K562 (cell line): ENCODE results near the gene ARMC9. TPM values are rescaled to one million over a fixed set of nuclear protein-coding genes. Genes with fewer than 3 reads are reported as not detected.

Experiments
- ATAC-seq: fragments of 200-7000 bp; cut with Tn5 transposase; 3 replicates; pipeline ENCODE4 v1.9.1; 2020; ENCODE audit warnings: moderate library complexity
- BruUV-seq: library from RNA; stranded (reverse); fragments of 400-500 nt; replicated peaks from 2 replicates; lab custom pipeline; 2021; lab: Mats Ljungman, UMichigan
- CTCF ChIA-PET: fragments of 300-600 bp; formaldehyde crosslinking; extraction: SDS; loops from one replicate; lab custom pipeline; 2021; ENCODE audit warnings: low intra/inter-chr PET ratio; lab: Yijun Ruan, JAX
- POLR2A ChIA-PET: fragments of 300-600, 350-650 bp; sonication (Branson Sonifier 250); formaldehyde crosslinking; extraction: SDS; loops from one replicate; lab custom pipeline; 2021; ENCODE audit warnings: antibody characterized with exemption, inconsistent platforms; lab: Yijun Ruan, JAX
- DNase-seq, 4 experiments: peaks; one replicate each; pipeline versions ENCODE4 v3.0.0 to v3.0.0-alpha.2; 2011 to 2018; ENCODE audit warnings: low spot score in 3 of 4, mixed read lengths in 3 of 4; ENCODE audit errors: extremely low read depth in 1 of 4
- FAIRE-seq: peaks from 2 replicates; lab custom pipeline; 2011; peaks lifted over from hg19 to GRCh38; lab: Jason Lieb, UNC
- H2AFZ ChIP-seq: 2 replicates; pipeline ENCODE4 v1.6.0; 2011; ENCODE audit warnings: low read depth, low read length, control low read depth, inconsistent platforms
- H3K27ac ChIP-seq: fragments of 200-600 bp; 3 replicates; pipeline ENCODE4 v1.8.0; 2011; ENCODE audit warnings: low read depth, mild to moderate bottlenecking, control low read depth, inconsistent platforms, low read length, moderate library complexity, mixed read lengths; ENCODE audit errors: extremely low read depth
- H3K27me3 ChIP-seq, 2 experiments: fragments of 300-600 bp in 1 of 2; 2 replicates in 1 of 2; 3 replicates in 1 of 2; pipeline versions ENCODE4 v1.6.0 to v1.8.0; 2011; ENCODE audit warnings: inconsistent platforms in 2 of 2, low read length in 2 of 2, mild to moderate bottlenecking in 1 of 2, mixed read lengths in 1 of 2, moderate library complexity in 1 of 2; ENCODE audit not compliant: control insufficient read depth in 2 of 2, insufficient read depth in 2 of 2
- H3K36me3 ChIP-seq: fragments of 300-600 bp; 3 replicates; pipeline ENCODE4 v1.8.0; 2011; ENCODE audit warnings: mild to moderate bottlenecking, low read length, inconsistent platforms; ENCODE audit not compliant: control insufficient read depth, insufficient read depth
- H3K4me1 ChIP-seq, 2 experiments: fragments of 200-600 bp in 1 of 2; replicated peaks in 1 of 2; 2 replicates in 1 of 2; 3 replicates in 1 of 2; pipeline versions ENCODE4 v1.5.1 to v1.8.0; 2011; ENCODE audit warnings: inconsistent platforms in 2 of 2, low read length in 2 of 2, mild to moderate bottlenecking in 1 of 2, mixed read lengths in 1 of 2, moderate library complexity in 1 of 2; ENCODE audit not compliant: control insufficient read depth in 2 of 2, insufficient read depth in 2 of 2
- H3K4me2 ChIP-seq: 2 replicates; pipeline ENCODE4 v1.6.1; 2011; ENCODE audit warnings: low read length, control low read depth, inconsistent platforms, mixed read lengths; ENCODE audit not compliant: insufficient read depth
- H3K4me3 ChIP-seq: fragments of 200-600 bp; sonication (generic), shearing (Covaris generic); 2 replicates; pipeline ENCODE4 v1.5.1; 2016; ENCODE audit warnings: control low read depth, inconsistent platforms
- H3K79me2 ChIP-seq: fragments of 200-600 bp; 3 replicates; pipeline ENCODE4 v1.8.0; 2011; ENCODE audit warnings: low read length, inconsistent platforms; ENCODE audit not compliant: control insufficient read depth, insufficient read depth
- H3K9ac ChIP-seq, 2 experiments: 2 replicates each; pipeline versions ENCODE4 v1.6.0 to v1.6.1; 2011; ENCODE audit warnings: low read depth in 2 of 2, low read length in 2 of 2, control low read depth in 1 of 2, inconsistent platforms in 1 of 2, mild to moderate bottlenecking in 1 of 2, mixed read lengths in 1 of 2; ENCODE audit not compliant: insufficient read depth in 1 of 2
- H3K9me1 ChIP-seq: one replicate; pipeline ENCODE4 v1.6.0; 2011; ENCODE audit warnings: inconsistent platforms, mild to moderate bottlenecking, low read length, moderate library complexity; ENCODE audit not compliant: control insufficient read depth, insufficient read depth
- H3K9me3 ChIP-seq: replicated peaks from 2 replicates; pipeline ENCODE4 v1.5.1; 2011; ENCODE audit warnings: low read depth, low read length, inconsistent platforms; ENCODE audit not compliant: control insufficient read depth, insufficient read depth
- H4K20me1 ChIP-seq: replicated peaks from 2 replicates; pipeline ENCODE4 v1.6.1; 2011; ENCODE audit warnings: low read length, inconsistent platforms, mixed read lengths; ENCODE audit not compliant: control insufficient read depth, insufficient read depth
- ARID2 ChIP-seq: fragments of 450-650 bp; IDR thresholded peaks from 2 replicates; pipeline ENCODE4 v1.6.1; 2017; ENCODE audit warnings: antibody characterized with exemption, mild to moderate bottlenecking
- KAT2B ChIP-seq: IDR thresholded peaks from one replicate; pipeline ENCODE4 v1.6.1; 2012; ENCODE audit warnings: low read depth, mild to moderate bottlenecking, control low read depth, inconsistent platforms, low read length, moderate library complexity
- KLF6 ChIP-seq: fragments of 250-450 bp; sonication (Bioruptor Pico); IDR thresholded peaks from 2 replicates; pipeline ENCODE4 v1.4.0; 2020; ENCODE audit warnings: mild to moderate bottlenecking, moderate library complexity, borderline replicate concordance
- RAD21 ChIP-seq, 2 experiments: fragments of 250-450 bp in 1 of 2; fragments of 450-650 bp in 1 of 2; sonication (Bioruptor Pico) in 1 of 2; formaldehyde crosslinking in 1 of 2; IDR thresholded peaks in 1 of 2; conservative IDR thresholded peaks in 1 of 2; 2 replicates each; pipeline versions ENCODE4 v1.4.0 to v1.8.0; 2020 to 2022; ENCODE audit warnings: mild to moderate bottlenecking in 2 of 2, moderate library complexity in 1 of 2
- TAF1 ChIP-seq: IDR thresholded peaks from 2 replicates; pipeline ENCODE4 v1.6.1; 2011; ENCODE audit warnings: mild to moderate bottlenecking, low read length, moderate library complexity; ENCODE audit not compliant: insufficient read depth, control insufficient read depth, severe bottlenecking; ENCODE audit errors: extremely low read depth
- TEAD2 ChIP-seq: fragments of 450-650 bp; IDR thresholded peaks from 2 replicates; pipeline ENCODE4 v1.6.1; 2016; ENCODE audit warnings: missing genetic modification characterization, control low read depth, missing compliant biosample characterization
- TRIM28 ChIP-seq: fragments of 450-650 bp; IDR thresholded peaks from 2 replicates; pipeline ENCODE4 v1.6.1; 2017
- XRCC4 ChIP-seq: IDR thresholded peaks from one replicate; pipeline ENCODE4 v1.6.1; 2011; ENCODE audit not compliant: insufficient read depth, insufficient read length; ENCODE audit errors: extremely low read depth
- ZNF668 ChIP-seq: fragments of 250-450 bp; sonication (Bioruptor Pico); IDR thresholded peaks from 2 replicates; pipeline ENCODE4 v1.8.0; 2022; ENCODE audit warnings: mild to moderate bottlenecking, inconsistent platforms
- ZZZ3 ChIP-seq: fragments of 450-650 bp; IDR thresholded peaks from 2 replicates; pipeline ENCODE4 v1.6.1; 2016; ENCODE audit warnings: antibody characterized with exemption, mild to moderate bottlenecking, moderate library complexity
- WGBS: fragments of 100-300 bp; shearing (Covaris generic); methylation state at CpG from one replicate; pipeline ENCODE4 v1.1.6; 2016; ENCODE audit warnings: low coverage, mixed read lengths; ENCODE audit not compliant: insufficient coverage; ENCODE audit errors: missing lambda C conversion rate; 5-methylcytosine and 5-hydroxymethylcytosine counted together
- in situ Hi-C: fragments of 300-500 bp; cut with MboI; formaldehyde crosslinking; loops from 4 replicates; pipeline ENCODE4 v1.15.0; 2018; ENCODE audit warnings: inconsistent platforms, mixed read lengths
- intact Hi-C: fragments of 100-400 bp; cut with micrococcal nuclease; formaldehyde crosslinking; loops from 2 replicates; pipeline ENCODE4 v1.14.2; 2022
- polyA plus RNA-seq, 8 experiments: library from polyadenylated mRNA; depleted of rRNA in 4 of 8; stranded (reverse) in 5 of 8; unstranded in 3 of 8; fragments of >200 nt; fragmentation: Nextera tagmentation in 2 of 8; fragmentation: Illumina TruSeq in 1 of 8; extraction: Ambion mirVana in 2 of 8; extraction: Trizol in 1 of 8; gene quantifications; 2 replicates each; pipeline versions ENCODE4 v1.2.1 to v1.2.3, GENCODE V29; 2011 to 2014; ENCODE audit warnings: inconsistent platforms in 1 of 8, missing spikeins in 1 of 8
- total RNA-seq, 7 experiments: library from RNA; depleted of rRNA in 6 of 7; stranded (reverse); fragments of >200 nt in 6 of 7; fragmentation: Illumina TruSeq in 2 of 7; extraction: Trizol in 2 of 7; gene quantifications; 2 replicates each; pipeline versions ENCODE4 v1.2.1 to v1.2.3, GENCODE V29; 2011 to 2021; ENCODE audit warnings: low replicate concordance in 1 of 7
- TF ChIP-seq, protein P1 (sequence below): fragments of 450-650 bp; IDR thresholded peaks from 2 replicates; pipeline ENCODE4 v1.6.1; 2014; ENCODE audit warnings: low read depth, mild to moderate bottlenecking, moderate library complexity, borderline replicate concordance
- TF ChIP-seq, protein P2 (sequence below), 2 experiments: fragments of 200-800 bp in 1 of 2; sonication (Bioruptor generic) in 1 of 2; sonication (generic) in 1 of 2; formaldehyde crosslinking in 1 of 2; IDR thresholded peaks in 1 of 2; conservative IDR thresholded peaks in 1 of 2; 2 replicates each; pipeline versions ENCODE4 v1.5.0 to v1.6.1; 2016 to 2020; ENCODE audit warnings: missing compliant biosample characterization in 1 of 2, missing genetic modification characterization in 1 of 2, missing genetic modification reagents in 1 of 2
- TF ChIP-seq, protein P3 (sequence below), 2 experiments: IDR thresholded peaks in 1 of 2; conservative IDR thresholded peaks in 1 of 2; 2 replicates each; pipeline ENCODE4 v1.6.1; 2016; ENCODE audit warnings: low read depth in 2 of 2, mild to moderate bottlenecking in 1 of 2, missing compliant biosample characterization in 1 of 2, missing genetic modification characterization in 1 of 2, moderate library complexity in 1 of 2
- TF ChIP-seq, protein P4 (sequence below), 2 experiments: fragments of 450-650 bp; conservative IDR thresholded peaks; 2 replicates each; pipeline ENCODE4 v1.6.1; 2017; ENCODE audit warnings: mild to moderate bottlenecking in 2 of 2, moderate library complexity in 2 of 2

The ARMC9 gene
- total and polyA plus RNA-seq, 9 of the 15 experiments (the other 6 are each of a cell fraction or from before 2014, with no cell fraction given) = 0.36 to 2.3 (median 1.1) TPM

DNA sequence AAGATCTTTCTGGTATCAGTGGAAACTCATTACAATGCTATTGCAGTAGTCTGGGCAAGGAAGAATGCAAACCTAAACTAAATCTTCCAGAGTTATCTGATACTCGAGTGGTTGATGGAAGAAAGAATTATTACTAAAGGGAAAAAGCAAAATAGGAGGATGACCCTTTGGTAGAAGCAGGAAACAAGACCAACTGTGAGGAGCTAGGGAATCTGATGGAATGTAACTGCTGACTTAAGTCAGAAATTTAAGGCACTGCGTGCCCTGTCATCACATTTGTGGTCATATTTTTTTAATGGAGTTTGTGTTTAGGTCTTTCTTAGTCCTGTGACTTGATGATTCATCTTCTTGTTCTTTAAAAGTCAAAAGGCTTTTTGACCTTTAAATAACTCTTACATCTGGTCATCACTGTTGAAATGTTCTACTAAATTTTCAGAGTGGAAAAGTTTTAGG is 36.5 kb upstream of the ARMC9 start:
- no peaks in the 10 kb centered on the region for H3K4me1 ChIP-seq
- no peak for DNase-seq
- intact Hi-C loops (no loop called here), in situ Hi-C loops (no loop called here)
- FAIRE-seq = no peak
- BruUV-seq = no TSS peak
- no peak overlapping the region for H3K4me3 ChIP-seq
- no peaks in the 10 kb centered on the region for H3K27me3 ChIP-seq
- no peak overlapping the region for H3K9ac ChIP-seq
- no peaks in the 10 kb centered on the region for H4K20me1 ChIP-seq
- no peaks in the 10 kb centered on the region for H3K9me3 ChIP-seq
- ChIA-PET CTCF (no interaction called here), POLR2A (no interaction called here)
- no peak overlapping the region for H3K27ac ChIP-seq
- H3K36me3 ChIP-seq = peaks cover 66% of the 10 kb centered on the region
- no peak for TF ChIP-seq ZNF668 (CRISPR knock-in tag)
- TF ChIP-seq, protein P1, sequence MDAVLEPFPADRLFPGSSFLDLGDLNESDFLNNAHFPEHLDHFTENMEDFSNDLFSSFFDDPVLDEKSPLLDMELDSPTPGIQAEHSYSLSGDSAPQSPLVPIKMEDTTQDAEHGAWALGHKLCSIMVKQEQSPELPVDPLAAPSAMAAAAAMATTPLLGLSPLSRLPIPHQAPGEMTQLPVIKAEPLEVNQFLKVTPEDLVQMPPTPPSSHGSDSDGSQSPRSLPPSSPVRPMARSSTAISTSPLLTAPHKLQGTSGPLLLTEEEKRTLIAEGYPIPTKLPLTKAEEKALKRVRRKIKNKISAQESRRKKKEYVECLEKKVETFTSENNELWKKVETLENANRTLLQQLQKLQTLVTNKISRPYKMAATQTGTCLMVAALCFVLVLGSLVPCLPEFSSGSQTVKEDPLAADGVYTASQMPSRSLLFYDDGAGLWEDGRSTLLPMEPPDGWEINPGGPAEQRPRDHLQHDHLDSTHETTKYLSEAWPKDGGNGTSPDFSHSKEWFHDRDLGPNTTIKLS = no peak
- TF ChIP-seq ARID2 = no peak
- TF ChIP-seq KAT2B = no peak
- no peak for TF ChIP-seq TRIM28
- TF ChIP-seq, protein P2, sequence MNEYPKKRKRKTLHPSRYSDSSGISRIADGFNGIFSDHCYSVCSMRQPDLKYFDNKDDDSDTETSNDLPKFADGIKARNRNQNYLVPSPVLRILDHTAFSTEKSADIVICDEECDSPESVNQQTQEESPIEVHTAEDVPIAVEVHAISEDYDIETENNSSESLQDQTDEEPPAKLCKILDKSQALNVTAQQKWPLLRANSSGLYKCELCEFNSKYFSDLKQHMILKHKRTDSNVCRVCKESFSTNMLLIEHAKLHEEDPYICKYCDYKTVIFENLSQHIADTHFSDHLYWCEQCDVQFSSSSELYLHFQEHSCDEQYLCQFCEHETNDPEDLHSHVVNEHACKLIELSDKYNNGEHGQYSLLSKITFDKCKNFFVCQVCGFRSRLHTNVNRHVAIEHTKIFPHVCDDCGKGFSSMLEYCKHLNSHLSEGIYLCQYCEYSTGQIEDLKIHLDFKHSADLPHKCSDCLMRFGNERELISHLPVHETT (CRISPR knock-in tag; conservative IDR thresholded peaks at IDR 0.05 in 1 of 2, IDR thresholded peaks at IDR 0.05 in 1 of 2) = no peak
- no peak for TF ChIP-seq TAF1
- TF ChIP-seq XRCC4 = no peak
- no peak for TF ChIP-seq KLF6
- TF ChIP-seq RAD21 (CRISPR knock-in tag; conservative IDR thresholded peaks at IDR 0.05 in 1 of 2, IDR thresholded peaks at IDR 0.05 in 1 of 2) = no peak
- TF ChIP-seq, protein P3, sequence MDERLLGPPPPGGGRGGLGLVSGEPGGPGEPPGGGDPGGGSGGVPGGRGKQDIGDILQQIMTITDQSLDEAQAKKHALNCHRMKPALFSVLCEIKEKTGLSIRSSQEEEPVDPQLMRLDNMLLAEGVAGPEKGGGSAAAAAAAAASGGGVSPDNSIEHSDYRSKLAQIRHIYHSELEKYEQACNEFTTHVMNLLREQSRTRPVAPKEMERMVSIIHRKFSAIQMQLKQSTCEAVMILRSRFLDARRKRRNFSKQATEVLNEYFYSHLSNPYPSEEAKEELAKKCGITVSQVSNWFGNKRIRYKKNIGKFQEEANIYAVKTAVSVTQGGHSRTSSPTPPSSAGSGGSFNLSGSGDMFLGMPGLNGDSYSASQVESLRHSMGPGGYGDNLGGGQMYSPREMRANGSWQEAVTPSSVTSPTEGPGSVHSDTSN (CRISPR knock-in tag; IDR thresholded peaks at IDR 0.05; ENCODE audit: low read depth) = no peak
- TF ChIP-seq, protein P3 (tag; conservative IDR thresholded peaks at IDR 0.05; ENCODE audit: low read depth) = no peak
- no peak for TF ChIP-seq TEAD2
- TF ChIP-seq, protein P4, sequence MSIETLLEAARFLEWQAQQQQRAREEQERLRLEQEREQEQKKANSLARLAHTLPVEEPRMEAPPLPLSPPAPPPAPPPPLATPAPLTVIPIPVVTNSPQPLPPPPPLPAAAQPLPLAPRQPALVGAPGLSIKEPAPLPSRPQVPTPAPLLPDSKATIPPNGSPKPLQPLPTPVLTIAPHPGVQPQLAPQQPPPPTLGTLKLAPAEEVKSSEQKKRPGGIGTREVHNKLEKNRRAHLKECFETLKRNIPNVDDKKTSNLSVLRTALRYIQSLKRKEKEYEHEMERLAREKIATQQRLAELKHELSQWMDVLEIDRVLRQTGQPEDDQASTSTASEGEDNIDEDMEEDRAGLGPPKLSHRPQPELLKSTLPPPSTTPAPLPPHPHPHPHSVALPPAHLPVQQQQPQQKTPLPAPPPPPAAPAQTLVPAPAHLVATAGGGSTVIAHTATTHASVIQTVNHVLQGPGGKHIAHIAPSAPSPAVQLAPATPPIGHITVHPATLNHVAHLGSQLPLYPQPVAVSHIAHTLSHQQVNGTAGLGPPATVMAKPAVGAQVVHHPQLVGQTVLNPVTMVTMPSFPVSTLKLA (conservative IDR thresholded peaks at IDR 0.05) = no peak
- no peak for TF ChIP-seq ZZZ3
- no peaks in the 10 kb centered on the region for H3K9me1 ChIP-seq
- no peaks in the 10 kb centered on the region for H3K79me2 ChIP-seq
- 89% methylated on average over 2 of the region's 2 CpGs for WGBS
- H3K4me2 ChIP-seq = no peak overlapping the region
- H2AFZ ChIP-seq = no peak overlapping the region
- no peak for ATAC-seq
